Natural killer cell (primary cell): ENCODE measurements around the gene STAT4. TPM values are rescaled to one million over a fixed set of nuclear protein-coding genes. Genes with fewer than 3 reads are reported as not detected.
"Not testable (repeated sequence)": the region's sequence is repeated elsewhere in the genome, so short reads cannot be mapped to it uniquely, and the experiment has no call there.

Experiments used
- ATAC-seq, 3 donors: fragments of 150-1000 bp in 2 of 3; fragments of 200-7000 bp in 1 of 3; cut with Tn5 transposase; 1 replicate in 1 of 3; 2 replicates in 2 of 3; pipeline ENCODE4 v1.10.0; 2021; ENCODE audit warnings: mild to moderate bottlenecking in 2 of 3, moderate library complexity in 2 of 3
- DNase-seq, 2 donors: peaks; one replicate each; pipeline versions ENCODE4 v3.0.0 to v3.0.0-alpha.2; 2013 to 2021; ENCODE audit warnings: mixed read lengths in 1 of 2
- H3K27ac ChIP-seq: one replicate; pipeline ENCODE4 v1.5.1; 2013; ENCODE audit warnings: mild to moderate bottlenecking, low read length
- H3K27me3 ChIP-seq: one replicate; pipeline ENCODE4 v1.6.1; 2013; ENCODE audit warnings: low read length; ENCODE audit not compliant: control insufficient read depth, insufficient read depth
- H3K36me3 ChIP-seq: one replicate; pipeline ENCODE4 v1.6.1; 2013; ENCODE audit warnings: low read length; ENCODE audit not compliant: control insufficient read depth, insufficient read depth
- H3K4me1 ChIP-seq: one replicate; pipeline ENCODE4 v1.6.1; 2013; ENCODE audit warnings: low read length; ENCODE audit not compliant: control insufficient read depth, insufficient read depth
- H3K4me3 ChIP-seq: one replicate; pipeline ENCODE4 v1.5.1; 2013; ENCODE audit warnings: low read length
- H3K9me3 ChIP-seq: one replicate; pipeline ENCODE4 v1.6.1; 2013; ENCODE audit warnings: low read length; ENCODE audit not compliant: control insufficient read depth, insufficient read depth
- H3K27ac Mint-ChIP-seq, 2 donors: one replicate each; pipeline ENCODE4 v1.8.0; 2022; ENCODE audit warnings: mild to moderate bottlenecking in 2 of 2, mixed read lengths in 2 of 2, moderate library complexity in 1 of 2
- H3K27me3 Mint-ChIP-seq, 2 donors: one replicate each; pipeline ENCODE4 v1.8.0; 2022; ENCODE audit warnings: low read depth in 2 of 2, mixed read lengths in 2 of 2
- H3K36me3 Mint-ChIP-seq: one replicate; pipeline ENCODE4 v1.8.0; 2022; ENCODE audit warnings: mixed read lengths
- H3K4me1 Mint-ChIP-seq, 2 donors: one replicate each; pipeline ENCODE4 v1.8.0; 2022; ENCODE audit warnings: mixed read lengths in 2 of 2
- H3K4me3 Mint-ChIP-seq: one replicate; pipeline ENCODE4 v1.8.0; 2022; ENCODE audit warnings: mild to moderate bottlenecking, moderate library complexity, mixed read lengths
- H3K9me3 Mint-ChIP-seq, 2 donors: one replicate each; pipeline ENCODE4 v1.8.0; 2022; ENCODE audit warnings: mixed read lengths in 2 of 2
- WGBS: methylation state at CpG from one replicate; pipeline ENCODE4 v1.1.7; 2013; ENCODE audit warnings: missing lambda C conversion rate; ENCODE audit not compliant: insufficient coverage; 5-methylcytosine and 5-hydroxymethylcytosine counted together
- intact Hi-C: fragments of 100-400 bp; cut with micrococcal nuclease; formaldehyde crosslinking; loops from one replicate; pipeline ENCODE4 v1.14.2; 2022
- total RNA-seq, 4 donors: library from RNA; stranded (reverse); fragments of 120-200 nt in 1 of 4; gene quantifications; one replicate each; pipeline versions ENCODE4 v1.2.3 to v1.2.4, GENCODE V29; 2013 to 2022
- TF ChIP-seq, protein P1 (sequence below): fragments of 200-600 bp; IDR thresholded peaks from one replicate; pipeline ENCODE4 v1.8.0; 2022; ENCODE audit warnings: antibody characterized with exemption

Gene STAT4
- total RNA-seq, 3 donors from 2014 or later (not counting 1 experiment from before 2014, with no cell fraction given) = 264 to 339 (median 304) TPM

DNA sequence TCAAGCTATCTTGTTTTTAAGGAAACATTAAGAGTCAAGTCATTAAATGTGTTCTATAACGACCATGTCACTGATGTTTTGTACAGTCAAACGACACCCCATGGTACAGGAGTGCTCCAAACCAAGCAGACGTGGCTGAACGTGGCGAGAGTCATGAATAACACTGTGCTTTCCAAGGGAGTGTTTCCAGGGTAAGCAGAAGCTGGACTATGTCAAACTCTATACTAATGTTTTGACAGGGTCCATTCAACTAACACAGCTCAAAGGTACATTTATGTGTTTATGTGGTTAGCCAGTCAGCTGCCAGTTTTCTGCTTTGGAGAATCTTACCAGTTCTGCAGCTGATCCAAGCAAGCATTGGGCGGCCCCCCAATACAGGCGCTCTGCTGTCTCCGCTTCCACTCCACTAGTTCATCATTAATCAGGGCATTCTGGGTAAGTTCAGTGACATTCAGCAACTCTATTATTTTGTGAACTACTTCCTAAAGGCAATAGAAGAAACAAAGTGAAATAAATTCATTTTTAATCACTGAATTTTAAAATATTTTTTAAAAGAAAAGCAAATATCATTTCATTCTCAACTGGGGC, 153.2 kb downstream of the STAT4 start:
- Mint-ChIP-seq H3K27me3 (no peaks in the 10 kb centered on the region), H3K27ac (peak overlapping the region; percentile 60 to 72), H3K4me3 (no peak overlapping the region), H3K4me1 (peaks cover 8 to 28% of the 10 kb centered on the region in 2 donors), H3K9me3 (no peaks in the 10 kb centered on the region), H3K36me3 (peaks cover 78% of the 10 kb centered on the region)
- Histone ChIP-seq H3K4me3 (no peak overlapping the region), H3K36me3 (peaks cover 91% of the 10 kb centered on the region), H3K27ac (no peak overlapping the region), H3K27me3 (no peaks in the 10 kb centered on the region), H3K4me1 (no peaks in the 10 kb centered on the region), H3K9me3 (no peaks in the 10 kb centered on the region)
- no peak for ATAC-seq
- intact Hi-C loops = no loop called here
- TF ChIP-seq, protein P1, sequence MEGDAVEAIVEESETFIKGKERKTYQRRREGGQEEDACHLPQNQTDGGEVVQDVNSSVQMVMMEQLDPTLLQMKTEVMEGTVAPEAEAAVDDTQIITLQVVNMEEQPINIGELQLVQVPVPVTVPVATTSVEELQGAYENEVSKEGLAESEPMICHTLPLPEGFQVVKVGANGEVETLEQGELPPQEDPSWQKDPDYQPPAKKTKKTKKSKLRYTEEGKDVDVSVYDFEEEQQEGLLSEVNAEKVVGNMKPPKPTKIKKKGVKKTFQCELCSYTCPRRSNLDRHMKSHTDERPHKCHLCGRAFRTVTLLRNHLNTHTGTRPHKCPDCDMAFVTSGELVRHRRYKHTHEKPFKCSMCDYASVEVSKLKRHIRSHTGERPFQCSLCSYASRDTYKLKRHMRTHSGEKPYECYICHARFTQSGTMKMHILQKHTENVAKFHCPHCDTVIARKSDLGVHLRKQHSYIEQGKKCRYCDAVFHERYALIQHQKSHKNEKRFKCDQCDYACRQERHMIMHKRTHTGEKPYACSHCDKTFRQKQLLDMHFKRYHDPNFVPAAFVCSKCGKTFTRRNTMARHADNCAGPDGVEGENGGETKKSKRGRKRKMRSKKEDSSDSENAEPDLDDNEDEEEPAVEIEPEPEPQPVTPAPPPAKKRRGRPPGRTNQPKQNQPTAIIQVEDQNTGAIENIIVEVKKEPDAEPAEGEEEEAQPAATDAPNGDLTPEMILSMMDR = no peak
- DNase-seq = no peak
- WGBS = 97% methylated on average over 8 of the region's 8 CpGs

DNA sequence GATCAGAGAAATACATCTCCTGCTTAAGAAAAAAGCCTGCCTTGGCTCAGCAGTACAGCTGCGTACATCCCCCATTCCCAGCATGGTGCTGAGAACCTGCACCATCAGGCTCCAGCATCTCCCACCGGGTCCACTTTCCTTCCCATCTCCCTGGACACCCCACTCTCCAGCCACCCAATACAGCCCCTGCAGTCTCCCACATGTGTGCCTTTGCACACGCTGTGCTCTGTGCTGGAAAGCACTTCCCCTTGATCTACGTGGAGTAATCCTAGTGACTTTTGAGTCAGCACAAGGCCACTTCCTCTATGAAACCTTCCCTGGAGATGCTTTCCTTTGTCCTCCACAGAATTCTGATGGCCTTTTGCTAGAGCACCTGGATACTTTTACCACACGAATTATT, 153.8 kb downstream of the STAT4 start:
- DNase-seq (no peak), ATAC-seq (no peak)
- 83% methylated on average over 5 of the region's 5 CpGs for WGBS
- TF ChIP-seq, protein P1 = no peak
- H3K4me3 Mint-ChIP-seq = no peak overlapping the region
- Histone ChIP-seq H3K27ac (no peak overlapping the region), H3K4me3 (no peak overlapping the region), H3K9me3 (no peaks in the 10 kb centered on the region), H3K27me3 (no peaks in the 10 kb centered on the region), H3K4me1 (no peaks in the 10 kb centered on the region), H3K36me3 (peaks cover 91% of the 10 kb centered on the region)
- H3K9me3 Mint-ChIP-seq = no peaks in the 10 kb centered on the region
- no peaks in the 10 kb centered on the region for H3K27me3 Mint-ChIP-seq
- intact Hi-C loops = loop anchor here (1.0 kb wide), 2 partner anchors 33 to 158 kb away; no protein-coding TSS in a partner anchor
- H3K4me1 Mint-ChIP-seq = peaks cover 8 to 28% of the 10 kb centered on the region in 2 donors
- peaks cover 71% of the 10 kb centered on the region for H3K36me3 Mint-ChIP-seq
- H3K27ac Mint-ChIP-seq = peak overlapping the region; percentile 60 to 72

DNA sequence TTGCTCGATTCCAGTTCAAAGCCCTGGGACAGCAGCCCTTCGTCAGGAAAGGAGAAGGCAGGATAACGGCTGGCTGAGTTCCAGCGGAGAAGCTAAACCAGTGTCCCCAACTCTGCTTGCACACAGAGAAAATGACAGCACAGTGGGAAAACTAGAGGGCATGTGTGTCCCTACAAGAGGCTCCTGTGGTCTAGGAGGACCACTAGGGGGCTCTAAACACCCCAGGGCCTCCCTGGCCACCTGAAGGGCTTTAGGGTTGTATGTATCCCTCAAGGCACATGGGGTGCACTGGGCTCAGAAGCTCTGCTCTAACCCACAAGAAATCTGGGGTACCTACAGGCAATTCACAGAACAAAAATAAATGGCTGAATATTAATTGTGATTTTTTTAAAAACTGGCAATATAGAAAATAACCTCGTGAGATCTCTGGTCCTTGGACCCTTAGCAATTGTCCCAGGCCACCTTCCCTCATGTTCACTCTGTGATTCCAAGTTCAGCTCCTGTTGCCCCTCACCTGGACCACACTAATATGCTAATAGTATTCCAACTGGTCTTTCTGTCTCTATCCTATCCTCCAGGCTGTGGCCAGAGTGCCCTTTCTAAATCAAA, 154.4 kb downstream of the STAT4 start:
- Mint-ChIP-seq H3K27ac (peak overlapping the region; percentile 60 to 72), H3K27me3 (no peaks in the 10 kb centered on the region), H3K4me1 (peaks cover 8 to 28% of the 10 kb centered on the region in 2 donors), H3K36me3 (peaks cover 69% of the 10 kb centered on the region), H3K4me3 (no peak overlapping the region), H3K9me3 (no peaks in the 10 kb centered on the region)
- H3K9me3 ChIP-seq = no peaks in the 10 kb centered on the region
- peaks cover 90% of the 10 kb centered on the region for H3K36me3 ChIP-seq
- intact Hi-C loops = loop anchor here (1.0 kb wide), 2 partner anchors 34 to 159 kb away; no protein-coding TSS in a partner anchor
- DNase-seq (peak in 1 of 2 donors; percentile 70), ATAC-seq (peak; percentile 57 to 85 (median 79))
- TF ChIP-seq, protein P1 = peak; percentile 64
- no peaks in the 10 kb centered on the region for H3K4me1 ChIP-seq
- 98% methylated on average over 5 of the region's 5 CpGs for WGBS
- no peaks in the 10 kb centered on the region for H3K27me3 ChIP-seq
- no peak overlapping the region for H3K27ac ChIP-seq
- H3K4me3 ChIP-seq = no peak overlapping the region

DNA sequence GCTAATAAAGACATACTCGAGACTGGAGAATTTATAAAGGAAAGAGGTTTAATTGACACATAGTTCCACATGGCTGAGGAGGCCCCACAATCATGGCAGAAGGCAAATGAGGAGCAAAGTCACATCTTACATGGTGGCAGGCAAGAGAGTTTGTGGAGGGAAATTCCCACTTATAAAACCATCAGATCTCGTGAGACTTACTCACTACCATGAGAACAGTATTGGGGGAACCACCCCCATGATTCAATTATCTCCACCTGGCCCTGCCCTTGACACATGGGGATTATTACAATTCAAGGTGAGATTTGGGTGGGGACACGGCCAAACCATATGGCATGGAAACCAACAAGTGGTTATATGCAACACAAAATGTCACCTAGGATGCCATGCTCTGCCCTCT, 155.5 kb downstream of the STAT4 start:
- H3K4me3 ChIP-seq, H3K9me3 Mint-ChIP-seq, H3K27me3 Mint-ChIP-seq, H3K27ac ChIP-seq, DNase-seq, H3K4me3 Mint-ChIP-seq, H3K4me1 ChIP-seq, H3K27me3 ChIP-seq, ATAC-seq, intact Hi-C loops, H3K9me3 ChIP-seq: not testable (repeated sequence)
- Mint-ChIP-seq H3K4me1 (peaks cover 8 to 22% of the 10 kb centered on the region in 2 donors), H3K27ac (peak overlapping the region; percentile 60 to 72), H3K36me3 (peaks cover 62% of the 10 kb centered on the region)
- H3K36me3 ChIP-seq = peaks cover 91% of the 10 kb centered on the region
- 88% methylated on average over 2 of the region's 3 CpGs for WGBS
